Parathyroid adenoma (tissue), 2 donors: ENCODE data around the gene ATXN10.

Experiments
- H2AFZ ChIP-seq: fragments of 300-600 bp; sonication (generic); one replicate; pipeline ENCODE4 v1.7.0; 2017; ENCODE audit warnings: antibody characterized with exemption, mild to moderate bottlenecking
- H3K27ac ChIP-seq: fragments of 300-600 bp; sonication (generic); one replicate; pipeline ENCODE4 v1.7.0; 2017
- H3K27me3 ChIP-seq: fragments of 300-600 bp; sonication (generic); one replicate; pipeline ENCODE4 v1.7.0; 2017; ENCODE audit warnings: low read length; ENCODE audit not compliant: control insufficient read depth, insufficient read depth
- H3K36me3 ChIP-seq: fragments of 300-600 bp; sonication (generic); one replicate; pipeline ENCODE4 v1.7.0; 2017; ENCODE audit warnings: low read length; ENCODE audit not compliant: control insufficient read depth, insufficient read depth
- H3K4me1 ChIP-seq: fragments of 300-600 bp; sonication (generic); one replicate; pipeline ENCODE4 v1.7.0; 2017; ENCODE audit warnings: control low read depth
- H3K4me2 ChIP-seq: fragments of 300-600 bp; sonication (generic); one replicate; pipeline ENCODE4 v1.7.0; 2017; ENCODE audit warnings: low read length
- H3K4me3 ChIP-seq: fragments of 300-600 bp; sonication (generic); one replicate; pipeline ENCODE4 v1.7.0; 2017; ENCODE audit warnings: low read depth, low read length
- H3K79me2 ChIP-seq: fragments of 300-600 bp; sonication (generic); one replicate; pipeline ENCODE4 v1.7.0; 2017; ENCODE audit warnings: control low read depth
- H3K9ac ChIP-seq: fragments of 300-600 bp; sonication (generic); one replicate; pipeline ENCODE4 v1.7.0; 2017; ENCODE audit warnings: mild to moderate bottlenecking
- H3K9me3 ChIP-seq: fragments of 300-600 bp; sonication (generic); one replicate; pipeline ENCODE4 v1.7.0; 2017; ENCODE audit warnings: low read length; ENCODE audit not compliant: control insufficient read depth
- TF ChIP-seq, protein P1 (sequence below): fragments of 300-600 bp; sonication (generic); IDR thresholded peaks from one replicate; pipeline ENCODE4 v1.7.0; 2017; ENCODE audit warnings: antibody characterized with exemption, mild to moderate bottlenecking
- donor health status: primary hyperparathyroidism.

Gene ATXN10

DNA sequence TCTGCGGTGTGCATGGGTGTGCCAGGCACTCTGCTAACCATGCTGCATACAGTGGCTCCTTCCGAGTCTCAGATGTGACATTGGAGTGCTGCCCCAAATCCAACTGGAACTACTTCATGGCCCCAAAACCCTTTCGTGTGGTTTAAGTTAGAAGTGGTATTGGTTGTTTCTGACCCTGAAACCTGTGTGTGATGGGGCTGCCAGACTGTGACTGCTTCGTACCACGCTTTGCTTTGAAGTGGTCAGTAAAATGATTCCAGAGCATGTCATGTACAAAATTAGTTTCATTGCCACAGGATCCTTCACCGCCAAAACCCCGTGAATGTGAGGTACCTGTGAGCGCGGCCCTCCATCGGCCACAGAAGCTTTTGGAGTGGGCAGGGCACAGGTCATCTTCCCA lies 163.2 kb downstream of the ATXN10 start:
- Histone ChIP-seq H3K9me3 (no peaks in the 10 kb centered on the region), H3K36me3 (no peaks in the 10 kb centered on the region), H3K4me1 (no peaks in the 10 kb centered on the region), H3K79me2 (no peaks in the 10 kb centered on the region), H3K27ac (no peak overlapping the region), H3K27me3 (no peaks in the 10 kb centered on the region), H3K4me3 (no peak overlapping the region), H2AFZ (no peak overlapping the region), H3K4me2 (no peak overlapping the region), H3K9ac (no peak overlapping the region)
- TF ChIP-seq, protein P1, sequence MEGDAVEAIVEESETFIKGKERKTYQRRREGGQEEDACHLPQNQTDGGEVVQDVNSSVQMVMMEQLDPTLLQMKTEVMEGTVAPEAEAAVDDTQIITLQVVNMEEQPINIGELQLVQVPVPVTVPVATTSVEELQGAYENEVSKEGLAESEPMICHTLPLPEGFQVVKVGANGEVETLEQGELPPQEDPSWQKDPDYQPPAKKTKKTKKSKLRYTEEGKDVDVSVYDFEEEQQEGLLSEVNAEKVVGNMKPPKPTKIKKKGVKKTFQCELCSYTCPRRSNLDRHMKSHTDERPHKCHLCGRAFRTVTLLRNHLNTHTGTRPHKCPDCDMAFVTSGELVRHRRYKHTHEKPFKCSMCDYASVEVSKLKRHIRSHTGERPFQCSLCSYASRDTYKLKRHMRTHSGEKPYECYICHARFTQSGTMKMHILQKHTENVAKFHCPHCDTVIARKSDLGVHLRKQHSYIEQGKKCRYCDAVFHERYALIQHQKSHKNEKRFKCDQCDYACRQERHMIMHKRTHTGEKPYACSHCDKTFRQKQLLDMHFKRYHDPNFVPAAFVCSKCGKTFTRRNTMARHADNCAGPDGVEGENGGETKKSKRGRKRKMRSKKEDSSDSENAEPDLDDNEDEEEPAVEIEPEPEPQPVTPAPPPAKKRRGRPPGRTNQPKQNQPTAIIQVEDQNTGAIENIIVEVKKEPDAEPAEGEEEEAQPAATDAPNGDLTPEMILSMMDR, result no peak

DNA sequence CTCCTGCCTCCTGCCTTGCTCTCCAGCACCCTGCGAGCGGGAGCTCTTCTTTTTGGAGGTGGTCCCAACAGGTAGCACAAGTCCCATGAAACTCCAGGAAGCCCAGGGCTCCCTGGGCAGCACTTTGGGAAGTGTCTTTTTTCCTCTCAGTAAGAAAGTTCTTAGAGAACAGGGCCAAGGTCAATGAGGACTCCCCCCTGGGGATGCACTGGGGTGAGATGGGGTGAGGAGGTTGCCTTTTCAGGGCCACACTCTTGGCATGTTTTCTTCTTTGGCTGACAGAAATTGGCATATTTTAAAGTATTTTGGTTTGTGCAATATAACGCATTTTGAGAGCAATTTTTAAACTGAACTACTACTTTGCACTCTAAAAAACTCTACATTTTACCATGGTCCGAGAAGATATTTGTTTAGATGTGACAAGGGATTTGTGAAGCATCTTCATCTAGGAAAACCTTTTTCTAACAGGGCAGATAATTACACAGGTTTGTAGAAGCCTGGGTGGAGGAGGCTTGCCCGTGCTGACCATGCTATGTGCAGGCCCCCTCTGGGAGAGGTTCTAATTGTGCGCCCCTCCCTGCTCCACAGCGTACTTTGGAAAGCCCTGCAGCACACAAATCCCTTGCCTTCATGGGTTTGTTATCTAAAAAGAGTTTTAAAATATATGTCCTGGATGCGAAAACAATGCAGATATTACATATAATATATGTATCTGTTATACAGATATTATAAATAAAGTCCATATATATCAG lies 165.0 kb downstream of the ATXN10 start:
- Histone ChIP-seq H3K9me3 (no peaks in the 10 kb centered on the region), H3K4me3 (no peak overlapping the region), H3K4me1 (no peaks in the 10 kb centered on the region), H3K79me2 (no peaks in the 10 kb centered on the region), H3K27me3 (no peaks in the 10 kb centered on the region), H3K27ac (no peak overlapping the region), H3K4me2 (no peak overlapping the region), H3K36me3 (no peaks in the 10 kb centered on the region), H3K9ac (no peak overlapping the region), H2AFZ (no peak overlapping the region)
- TF ChIP-seq, protein P1, result no peak

DNA sequence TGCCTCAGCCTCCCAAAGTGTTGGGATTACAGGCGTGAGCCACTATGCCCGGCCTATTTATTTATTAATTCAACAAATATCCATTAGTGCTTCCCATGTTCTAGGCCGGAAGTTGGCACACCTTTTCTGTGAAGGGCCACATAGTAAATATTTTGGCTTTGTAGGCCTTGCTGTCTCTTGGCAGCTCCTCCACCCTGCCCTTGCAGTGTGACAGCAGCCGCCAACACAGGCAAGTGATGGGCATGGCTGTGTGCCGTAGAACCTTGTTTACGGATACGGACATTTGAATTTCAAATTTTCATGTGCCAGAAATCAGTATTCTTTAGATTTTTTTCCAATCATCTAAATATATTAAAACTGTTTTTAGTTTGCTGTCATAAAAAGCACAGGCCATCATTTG lies 165.9 kb downstream of the ATXN10 start:
- H3K27ac ChIP-seq, result no peak overlapping the region
- H3K9me3 ChIP-seq, result no peaks in the 10 kb centered on the region
- H3K4me3 ChIP-seq, result no peak overlapping the region
- H3K4me1 ChIP-seq, result no peaks in the 10 kb centered on the region
- H2AFZ ChIP-seq, result no peak overlapping the region
- TF ChIP-seq, protein P1, result no peak
- no peak overlapping the region for H3K9ac ChIP-seq
- no peaks in the 10 kb centered on the region for H3K27me3 ChIP-seq
- no peaks in the 10 kb centered on the region for H3K79me2 ChIP-seq
- no peaks in the 10 kb centered on the region for H3K36me3 ChIP-seq
- H3K4me2 ChIP-seq, result no peak overlapping the region

DNA sequence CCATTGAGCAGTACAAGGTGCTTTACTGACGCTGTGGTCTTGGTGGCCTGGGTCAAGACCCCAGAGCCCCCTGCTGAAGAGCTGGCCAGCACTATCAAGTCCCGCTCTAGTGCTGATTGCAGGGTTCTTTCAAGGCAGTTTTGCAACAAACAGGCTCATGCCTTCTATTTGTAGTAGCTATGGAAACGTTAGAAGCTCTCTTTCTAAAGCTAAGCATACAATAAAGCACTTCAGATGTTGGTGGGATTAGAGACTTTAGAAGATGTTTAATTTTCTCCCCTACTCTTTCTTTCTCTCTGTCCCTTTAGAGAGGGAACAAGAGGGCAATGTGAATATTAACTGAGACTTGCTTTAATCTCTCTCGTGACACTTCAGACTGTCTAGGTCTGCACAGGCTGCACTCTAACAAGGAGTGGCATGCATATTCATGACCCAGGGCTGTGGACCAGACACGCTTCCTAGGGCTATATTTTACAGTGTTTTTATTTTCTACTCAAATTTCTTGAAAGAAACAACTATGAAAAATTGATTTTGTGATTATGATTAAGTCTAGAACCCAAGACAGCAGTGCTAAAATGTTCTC lies 166.8 kb downstream of the ATXN10 start:
- H3K27me3 ChIP-seq, result no peaks in the 10 kb centered on the region
- H3K4me1 ChIP-seq, result no peaks in the 10 kb centered on the region
- H2AFZ ChIP-seq, result no peak overlapping the region
- no peak overlapping the region for H3K4me3 ChIP-seq
- H3K9ac ChIP-seq, result no peak overlapping the region
- H3K9me3 ChIP-seq, result no peaks in the 10 kb centered on the region
- TF ChIP-seq, protein P1, result no peak
- H3K36me3 ChIP-seq, result no peaks in the 10 kb centered on the region
- H3K4me2 ChIP-seq, result no peak overlapping the region
- no peaks in the 10 kb centered on the region for H3K79me2 ChIP-seq
- no peak overlapping the region for H3K27ac ChIP-seq

DNA sequence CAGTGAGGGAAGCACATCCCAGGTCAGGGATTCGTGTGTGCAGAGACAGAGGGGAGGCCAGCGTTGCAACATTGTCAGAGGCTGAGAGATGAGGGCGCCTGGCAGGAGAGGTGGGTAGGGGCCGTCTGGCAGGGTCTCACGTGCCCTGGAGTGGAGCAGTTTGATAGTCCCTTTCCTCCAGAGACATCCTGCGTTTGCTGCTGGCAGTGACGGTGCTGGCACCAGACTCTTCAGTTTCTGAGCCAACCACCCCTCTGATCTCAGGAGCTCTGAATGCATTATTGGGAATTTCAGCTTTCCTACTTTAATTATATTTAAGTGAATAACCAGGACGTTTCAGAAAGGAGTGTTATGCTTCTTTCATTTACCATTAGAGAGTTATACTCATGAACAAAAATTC lies 168.8 kb downstream of the ATXN10 start:
- Histone ChIP-seq H3K27ac (no peak overlapping the region), H3K9me3 (no peaks in the 10 kb centered on the region), H3K79me2 (no peaks in the 10 kb centered on the region), H3K4me2 (no peak overlapping the region), H3K9ac (no peak overlapping the region), H2AFZ (no peak overlapping the region), H3K4me1 (no peaks in the 10 kb centered on the region), H3K27me3 (no peaks in the 10 kb centered on the region), H3K4me3 (no peak overlapping the region), H3K36me3 (no peaks in the 10 kb centered on the region)
- TF ChIP-seq, protein P1, result no peak
